SK-N-MC (cell line): Measurements from ENCODE around the gene TUB.

Experiments used
- DNase-seq: peaks from one replicate; pipeline ENCODE4 v3.0.0-alpha.2; 2011; ENCODE audit warnings: low read depth, low spot score
- H3K27ac ChIP-seq: fragments of 200-600 bp; sonication (generic); 2 replicates; pipeline ENCODE4 v1.5.1; 2016; ENCODE audit warnings: mixed run types
- H3K36me3 ChIP-seq: fragments of 200-600 bp; sonication (generic); 2 replicates; pipeline ENCODE4 v1.6.1; 2017; ENCODE audit warnings: antibody characterized with exemption, low read length, mixed read lengths; ENCODE audit not compliant: insufficient read depth
- H3K4me3 ChIP-seq: fragments of 200-600 bp; sonication (generic); 2 replicates; pipeline ENCODE4 v1.5.1; 2016
- H3K9ac ChIP-seq: fragments of 200-600 bp; sonication (generic); 2 replicates; pipeline ENCODE4 v1.8.0; 2017; ENCODE audit warnings: mixed run types, mixed read lengths; ENCODE audit not compliant: insufficient read length
- H3K9me3 ChIP-seq: fragments of 200-600 bp; sonication (generic); 2 replicates; pipeline ENCODE4 v1.6.1; 2017; ENCODE audit warnings: low read depth, mild to moderate bottlenecking, antibody characterized with exemption, low read length, moderate library complexity, mixed read lengths
- EZH2 ChIP-seq: fragments of 200-600 bp; sonication (generic); IDR thresholded peaks from one replicate; pipeline ENCODE4 v1.6.1; 2017; ENCODE audit warnings: antibody characterized with exemption
- FOXP2 ChIP-seq: optimal IDR thresholded peaks from 2 replicates; pipeline ENCODE3; 2011; ENCODE audit warnings: mild to moderate bottlenecking, moderate library complexity; ENCODE audit not compliant: insufficient read depth; ENCODE audit errors: extremely low read length, control extremely low read depth
- POLR2AphosphoS5 ChIP-seq: IDR thresholded peaks from 2 replicates; pipeline ENCODE4 v1.6.1; 2012; ENCODE audit warnings: mild to moderate bottlenecking, low read depth, low read length, borderline replicate concordance

TUB gene

GRCh38 chr11:8101421-8101820, 20.4 kb downstream of the TUB start:
- no peaks in the 10 kb centered on the region for H3K9me3 ChIP-seq
- H3K27ac ChIP-seq, result no peak overlapping the region
- H3K36me3 ChIP-seq, result peaks cover 33% of the 10 kb centered on the region; the same call in 1 of the 2 replicates
- DNase-seq, result no peak
- H3K4me3 ChIP-seq, result no peak overlapping the region
- TF ChIP-seq POLR2AphosphoS5 (no peak), FOXP2 (no peak), EZH2 (no peak)
- no peak overlapping the region for H3K9ac ChIP-seq

GRCh38 chr11:8102296-8102915, 21.4 kb downstream of the TUB start:
- H3K36me3 ChIP-seq, result peaks cover 29% of the 10 kb centered on the region; the same call in 1 of the 2 replicates
- TF ChIP-seq FOXP2 (no peak), EZH2 (no peak), POLR2AphosphoS5 (no peak)
- H3K27ac ChIP-seq, result no peak overlapping the region
- H3K9me3 ChIP-seq, result no peaks in the 10 kb centered on the region
- no peak overlapping the region for H3K9ac ChIP-seq
- no peak for DNase-seq
- H3K4me3 ChIP-seq, result no peak overlapping the region

- Histone ChIP-seq H3K36me3 (peaks cover 27% of the 10 kb centered on the region; the same call in 1 of the 2 replicates), H3K9ac (no peak overlapping the region), H3K9me3 (no peaks in the 10 kb centered on the region), H3K27ac (no peak overlapping the region), H3K4me3 (no peak overlapping the region)
- no peak for DNase-seq
- TF ChIP-seq FOXP2 (no peak), EZH2 (no peak), POLR2AphosphoS5 (no peak)
Observed at GRCh38 chr11:8102965-8103364, 22.0 kb downstream of the TUB start.

- H3K36me3 ChIP-seq, result peaks cover 23% of the 10 kb centered on the region; the same call in 1 of the 2 replicates
- H3K4me3 ChIP-seq, result no peak overlapping the region
- no peak overlapping the region for H3K27ac ChIP-seq
- H3K9me3 ChIP-seq, result no peaks in the 10 kb centered on the region
- no peak for DNase-seq
- TF ChIP-seq POLR2AphosphoS5, result no peak
- TF ChIP-seq EZH2, result no peak
- no peak for TF ChIP-seq FOXP2
- H3K9ac ChIP-seq, result no peak overlapping the region
Observed at GRCh38 chr11:8103909-8104308, 22.9 kb downstream of the TUB start.

- Histone ChIP-seq H3K36me3 (peaks cover 13% of the 10 kb centered on the region; the same call in 1 of the 2 replicates), H3K4me3 (no peak overlapping the region), H3K27ac (no peak overlapping the region), H3K9ac (no peak overlapping the region), H3K9me3 (no peaks in the 10 kb centered on the region)
- no peak for DNase-seq
- TF ChIP-seq POLR2AphosphoS5 (no peak), EZH2 (no peak), FOXP2 (no peak)
Observed at GRCh38 chr11:8105133-8105532, 24.1 kb downstream of the TUB start.

- H3K27ac ChIP-seq, result no peak overlapping the region
- no peak for DNase-seq
- no peaks in the 10 kb centered on the region for H3K9me3 ChIP-seq
- TF ChIP-seq EZH2 (no peak), FOXP2 (no peak), POLR2AphosphoS5 (no peak)
- no peak overlapping the region for H3K9ac ChIP-seq
- H3K4me3 ChIP-seq, result no peak overlapping the region
- peaks cover 9% of the 10 kb centered on the region; the same call in 1 of the 2 replicates for H3K36me3 ChIP-seq
Observed at GRCh38 chr11:8105666-8106065, 24.7 kb downstream of the TUB start.

GRCh38 chr11:8106679-8107078, 25.7 kb downstream of the TUB start:
- Histone ChIP-seq H3K27ac (no peak overlapping the region), H3K36me3 (no peaks in the 10 kb centered on the region; the same call in 1 of the 2 replicates), H3K4me3 (no peak overlapping the region), H3K9ac (no peak overlapping the region), H3K9me3 (no peaks in the 10 kb centered on the region)
- TF ChIP-seq POLR2AphosphoS5, result no peak
- TF ChIP-seq EZH2, result no peak
- TF ChIP-seq FOXP2, result no peak
- no peak for DNase-seq

- Histone ChIP-seq H3K4me3 (no peak overlapping the region), H3K36me3 (no peaks in the 10 kb centered on the region; the same call in 1 of the 2 replicates), H3K27ac (no peak overlapping the region), H3K9ac (no peak overlapping the region), H3K9me3 (no peaks in the 10 kb centered on the region)
- DNase-seq, result no peak
- no peak for TF ChIP-seq FOXP2
- no peak for TF ChIP-seq EZH2
- no peak for TF ChIP-seq POLR2AphosphoS5
Observed at GRCh38 chr11:8107642-8108041, 26.6 kb downstream of the TUB start.
